GM06990 (cell line): ENCODE measurements around the gene ZNF581.

Experiments used
- DNase-seq: peaks from one replicate; pipeline ENCODE4 v3.0.0-alpha.2; 2011; ENCODE audit not compliant: insufficient read length; ENCODE audit errors: extremely low read depth
- H3K27me3 ChIP-seq: replicated peaks from 2 replicates; pipeline ENCODE4 v1.6.0; 2011; ENCODE audit warnings: low read length; ENCODE audit not compliant: control insufficient read depth, insufficient read depth
- H3K36me3 ChIP-seq: 2 replicates; pipeline ENCODE4 v1.5.1; 2011; ENCODE audit warnings: low read length; ENCODE audit not compliant: control insufficient read depth, insufficient read depth
- H3K4me3 ChIP-seq: replicated peaks from 2 replicates; pipeline ENCODE4 v1.5.1; 2011; ENCODE audit warnings: low read depth, mild to moderate bottlenecking, control low read depth, low read length
- TF ChIP-seq, protein P1 (sequence below): IDR thresholded peaks from 2 replicates; pipeline ENCODE4 v1.5.1; 2011; ENCODE audit warnings: low read length, control low read depth, mild to moderate bottlenecking, inconsistent platforms; ENCODE audit not compliant: insufficient read depth, poor library complexity, severe bottlenecking

The ZNF581 gene

GRCh38 chr19:55650126-55650557 lies 6.7 kb downstream of the ZNF581 start:
- Histone ChIP-seq H3K27me3 (no peaks in the 10 kb centered on the region), H3K36me3 (peaks cover 9% of the 10 kb centered on the region), H3K4me3 (no peak overlapping the region)
- no peak for DNase-seq
- TF ChIP-seq, protein P1, sequence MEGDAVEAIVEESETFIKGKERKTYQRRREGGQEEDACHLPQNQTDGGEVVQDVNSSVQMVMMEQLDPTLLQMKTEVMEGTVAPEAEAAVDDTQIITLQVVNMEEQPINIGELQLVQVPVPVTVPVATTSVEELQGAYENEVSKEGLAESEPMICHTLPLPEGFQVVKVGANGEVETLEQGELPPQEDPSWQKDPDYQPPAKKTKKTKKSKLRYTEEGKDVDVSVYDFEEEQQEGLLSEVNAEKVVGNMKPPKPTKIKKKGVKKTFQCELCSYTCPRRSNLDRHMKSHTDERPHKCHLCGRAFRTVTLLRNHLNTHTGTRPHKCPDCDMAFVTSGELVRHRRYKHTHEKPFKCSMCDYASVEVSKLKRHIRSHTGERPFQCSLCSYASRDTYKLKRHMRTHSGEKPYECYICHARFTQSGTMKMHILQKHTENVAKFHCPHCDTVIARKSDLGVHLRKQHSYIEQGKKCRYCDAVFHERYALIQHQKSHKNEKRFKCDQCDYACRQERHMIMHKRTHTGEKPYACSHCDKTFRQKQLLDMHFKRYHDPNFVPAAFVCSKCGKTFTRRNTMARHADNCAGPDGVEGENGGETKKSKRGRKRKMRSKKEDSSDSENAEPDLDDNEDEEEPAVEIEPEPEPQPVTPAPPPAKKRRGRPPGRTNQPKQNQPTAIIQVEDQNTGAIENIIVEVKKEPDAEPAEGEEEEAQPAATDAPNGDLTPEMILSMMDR = no peak

DNA sequence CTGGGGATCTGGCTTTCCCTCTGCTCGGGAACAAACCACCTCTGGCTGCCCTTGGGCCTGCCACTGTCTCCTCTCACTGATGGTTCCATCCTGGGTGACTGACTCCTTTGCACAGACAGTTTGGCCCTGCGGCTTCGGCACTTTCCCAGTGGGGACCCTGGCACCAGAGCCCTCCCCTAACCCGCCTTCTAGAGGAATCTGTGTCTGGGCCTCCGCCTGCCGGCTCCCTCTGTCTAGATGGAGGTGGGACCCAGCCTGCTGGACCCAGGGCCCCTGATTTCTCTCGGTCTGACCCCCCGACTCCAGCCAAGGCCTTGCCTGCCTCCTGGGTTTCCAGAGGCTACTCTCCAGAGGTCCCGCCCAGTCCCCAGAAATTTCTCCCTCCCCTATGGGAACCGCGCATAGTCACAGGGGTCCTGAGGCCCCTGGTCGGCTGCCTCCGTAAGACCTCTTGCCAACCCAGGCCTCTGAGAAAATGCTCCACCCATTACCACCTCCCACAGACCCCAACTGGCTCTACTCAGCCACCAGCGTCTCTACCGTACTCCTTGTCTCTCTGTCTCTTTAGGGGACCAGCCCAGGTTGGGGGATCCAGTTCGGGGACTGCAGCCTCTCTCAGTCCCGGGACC lies 7.3 kb downstream of the ZNF581 start:
- Histone ChIP-seq H3K4me3 (no peak overlapping the region), H3K36me3 (peaks cover 4% of the 10 kb centered on the region), H3K27me3 (no peaks in the 10 kb centered on the region)
- no peak for DNase-seq
- TF ChIP-seq, protein P1 = no peak

GRCh38 chr19:55651236-55651635 lies 7.8 kb downstream of the ZNF581 start:
- no peak overlapping the region for H3K4me3 ChIP-seq
- H3K27me3 ChIP-seq = no peaks in the 10 kb centered on the region
- peaks cover 4% of the 10 kb centered on the region for H3K36me3 ChIP-seq
- DNase-seq = no peak
- TF ChIP-seq, protein P1 = no peak

DNA sequence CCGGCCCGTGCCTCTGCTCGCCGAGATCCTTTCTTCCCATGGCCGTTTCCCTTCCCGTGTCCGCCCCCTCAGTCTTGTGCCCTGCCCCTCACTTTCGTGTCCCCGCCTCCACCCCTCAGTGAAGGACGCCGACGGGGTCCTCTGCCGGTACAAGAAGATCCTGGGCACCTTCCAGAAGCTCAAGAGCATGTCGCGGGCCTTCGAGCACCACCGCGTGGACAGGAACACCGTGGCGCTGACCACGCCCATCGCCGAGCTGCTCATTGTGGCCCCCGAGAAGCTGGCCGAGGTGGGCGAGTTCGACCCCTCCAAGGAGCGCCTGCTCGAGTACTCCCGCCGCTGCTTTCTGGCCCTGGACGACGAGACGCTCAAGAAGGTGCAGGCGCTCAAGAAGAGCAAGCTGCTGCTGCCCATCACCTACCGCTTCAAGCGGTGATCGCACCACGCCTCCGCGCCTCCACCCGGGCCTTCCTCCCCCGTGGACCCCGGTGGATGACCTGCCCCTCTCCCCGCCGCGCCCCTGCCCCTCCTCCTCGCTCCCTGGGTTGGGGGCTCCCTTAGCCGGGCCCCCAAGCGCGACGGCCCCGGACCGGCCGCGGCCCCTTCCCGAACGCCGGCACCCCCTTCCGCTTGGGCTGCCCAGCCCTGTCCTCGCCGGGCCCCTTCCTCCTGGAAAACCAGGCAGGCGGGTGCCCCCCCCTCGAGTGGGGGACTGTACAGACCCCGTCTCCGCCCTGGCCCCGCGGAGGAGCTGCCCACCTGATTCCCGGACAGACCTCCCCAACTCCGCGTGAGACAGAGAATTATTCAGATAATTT lies 9.1 kb downstream of the ZNF581 start:
- TF ChIP-seq, protein P1 = no peak
- Histone ChIP-seq H3K27me3 (no peaks in the 10 kb centered on the region), H3K4me3 (no peak overlapping the region), H3K36me3 (peaks cover 4% of the 10 kb centered on the region)
- no peak for DNase-seq

- DNase-seq = peak; percentile 98
- H3K27me3 ChIP-seq = no peaks in the 10 kb centered on the region
- peaks cover 8% of the 10 kb centered on the region for H3K36me3 ChIP-seq
- peak overlapping the region; percentile 77 for H3K4me3 ChIP-seq
- TF ChIP-seq, protein P1 = peak; percentile 100
Measured at GRCh38 chr19:55653651-55654322, 10.3 kb downstream of the ZNF581 start.
